ENCODE data around the gene TMEM108.

- TF ChIP-seq, protein P1, sequence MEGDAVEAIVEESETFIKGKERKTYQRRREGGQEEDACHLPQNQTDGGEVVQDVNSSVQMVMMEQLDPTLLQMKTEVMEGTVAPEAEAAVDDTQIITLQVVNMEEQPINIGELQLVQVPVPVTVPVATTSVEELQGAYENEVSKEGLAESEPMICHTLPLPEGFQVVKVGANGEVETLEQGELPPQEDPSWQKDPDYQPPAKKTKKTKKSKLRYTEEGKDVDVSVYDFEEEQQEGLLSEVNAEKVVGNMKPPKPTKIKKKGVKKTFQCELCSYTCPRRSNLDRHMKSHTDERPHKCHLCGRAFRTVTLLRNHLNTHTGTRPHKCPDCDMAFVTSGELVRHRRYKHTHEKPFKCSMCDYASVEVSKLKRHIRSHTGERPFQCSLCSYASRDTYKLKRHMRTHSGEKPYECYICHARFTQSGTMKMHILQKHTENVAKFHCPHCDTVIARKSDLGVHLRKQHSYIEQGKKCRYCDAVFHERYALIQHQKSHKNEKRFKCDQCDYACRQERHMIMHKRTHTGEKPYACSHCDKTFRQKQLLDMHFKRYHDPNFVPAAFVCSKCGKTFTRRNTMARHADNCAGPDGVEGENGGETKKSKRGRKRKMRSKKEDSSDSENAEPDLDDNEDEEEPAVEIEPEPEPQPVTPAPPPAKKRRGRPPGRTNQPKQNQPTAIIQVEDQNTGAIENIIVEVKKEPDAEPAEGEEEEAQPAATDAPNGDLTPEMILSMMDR (IDR thresholded peaks at IDR 0.05) = no peak
- TF ChIP-seq EP300 (IDR thresholded peaks at IDR 0.05) = no peak
These were observed 85.4 kb downstream of the TMEM108 start for GRCh38 chr3:133123636-133124035.
